Stomach (tissue), 9 donors: Measurements from ENCODE around the gene KLHL18. TPM values are rescaled to one million over a fixed set of nuclear protein-coding genes. Genes with fewer than 3 reads are reported as not detected.

Experiments used
- DNase-seq, 2 donors: peaks; one replicate each; pipeline versions ENCODE4 v3.0.0 to v3.0.0-alpha.2; 2013 to 2019
- H3K27ac ChIP-seq, 5 donors: fragments of 200-600 bp in 4 of 5; sonication (generic) in 4 of 5; one replicate each; pipeline ENCODE4 v1.5.1; 2013 to 2019; ENCODE audit warnings: mild to moderate bottlenecking in 1 of 5, moderate library complexity in 1 of 5
- H3K27me3 ChIP-seq, 3 donors: fragments of 200-600 bp; sonication (generic); one replicate each; pipeline ENCODE4 v1.5.1; 2017 to 2019; ENCODE audit warnings: mixed run types in 1 of 3
- H3K36me3 ChIP-seq, 4 donors: fragments of 200-600 bp; sonication (generic); 1 replicate in 3 of 4; 2 replicates in 1 of 4; pipeline ENCODE4 v1.5.1; 2016 to 2019
- H3K4me1 ChIP-seq, 4 donors: fragments of 200-600 bp; sonication (generic); one replicate each; pipeline ENCODE4 v1.5.1; 2016 to 2019
- H3K4me3 ChIP-seq, 4 donors: fragments of 200-600 bp; sonication (generic) in 3 of 4; one replicate each; pipeline ENCODE4 v1.5.1; 2016 to 2019; ENCODE audit warnings: mild to moderate bottlenecking in 1 of 4
- H3K9me3 ChIP-seq, 4 donors: fragments of 200-600 bp; sonication (generic); one replicate each; pipeline ENCODE4 v1.5.1; 2016 to 2019
- EP300 ChIP-seq: sonication (generic); formaldehyde crosslinking; IDR thresholded peaks from one replicate; pipeline ENCODE4 v1.6.1; 2017; ENCODE audit warnings: antibody characterized with exemption
- POLR2A ChIP-seq, 4 donors: fragments of 450-650 bp; IDR thresholded peaks; one replicate each; pipeline ENCODE4 v1.6.1; 2016; ENCODE audit warnings: antibody characterized with exemption in 4 of 4, control low read depth in 2 of 4, mild to moderate bottlenecking in 1 of 4, moderate library complexity in 1 of 4
- POLR2AphosphoS5 ChIP-seq, 3 donors: sonication (generic); formaldehyde crosslinking; IDR thresholded peaks; one replicate each; pipeline ENCODE4 v1.6.1; 2016; ENCODE audit warnings: antibody characterized with exemption in 3 of 3
- WGBS, 5 donors: extraction: QIAGEN DNeasy Blood & Tissue Kit in 3 of 5; methylation state at CpG; one replicate each; pipeline versions ENCODE4 v1.1.5 to v1.1.7; 2013 to 2018; 5-methylcytosine and 5-hydroxymethylcytosine counted together
- intact Hi-C: fragments of 100-400 bp; cut with DNase I; formaldehyde crosslinking; loops from one replicate; pipeline ENCODE4 v1.15.1; 2023; ENCODE audit warnings: low total_unique reads
- polyA plus RNA-seq, 3 donors: library from polyadenylated mRNA; stranded (reverse); fragments of 200-250 nt; gene quantifications; one replicate each; pipeline ENCODE4 v1.2.3, GENCODE V29; 2013
- total RNA-seq, 5 donors: library from RNA; depleted of rRNA; stranded (reverse); fragments of >200 nt; gene quantifications; one replicate each; pipeline versions ENCODE4 v1.1.0 to v1.2.3, GENCODE V29; 2014 to 2016
- TF ChIP-seq, protein P1 (sequence below), 7 experiments: fragments of 450-650 bp in 4 of 7; fragments of 200-600 bp in 3 of 7; sonication (generic) in 3 of 7; IDR thresholded peaks; one replicate each; pipeline ENCODE4 v1.5.1; 2016 to 2019; ENCODE audit warnings: antibody characterized with exemption in 7 of 7, control low read depth in 2 of 7, mild to moderate bottlenecking in 1 of 7
- donor health status: healthy with polysubstance abuse.
- donor health status: Bipolar disorder and iron deficiency.
- donor health status: healthy.

KLHL18 gene
- total and polyA plus RNA-seq, 8 donors, result 7.6 to 29.8 (median 17.6) TPM

- Histone ChIP-seq H3K36me3 (no peaks in the 10 kb centered on the region), H3K27ac (no peak overlapping the region), H3K4me1 (peaks cover 0 to 11% (median 4%) of the 10 kb centered on the region in 4 donors), H3K27me3 (no peaks in the 10 kb centered on the region), H3K4me3 (no peak overlapping the region), H3K9me3 (no peaks in the 10 kb centered on the region)
- TF ChIP-seq POLR2A (IDR thresholded peaks at IDR 0.05), result no peak
- TF ChIP-seq, protein P1, sequence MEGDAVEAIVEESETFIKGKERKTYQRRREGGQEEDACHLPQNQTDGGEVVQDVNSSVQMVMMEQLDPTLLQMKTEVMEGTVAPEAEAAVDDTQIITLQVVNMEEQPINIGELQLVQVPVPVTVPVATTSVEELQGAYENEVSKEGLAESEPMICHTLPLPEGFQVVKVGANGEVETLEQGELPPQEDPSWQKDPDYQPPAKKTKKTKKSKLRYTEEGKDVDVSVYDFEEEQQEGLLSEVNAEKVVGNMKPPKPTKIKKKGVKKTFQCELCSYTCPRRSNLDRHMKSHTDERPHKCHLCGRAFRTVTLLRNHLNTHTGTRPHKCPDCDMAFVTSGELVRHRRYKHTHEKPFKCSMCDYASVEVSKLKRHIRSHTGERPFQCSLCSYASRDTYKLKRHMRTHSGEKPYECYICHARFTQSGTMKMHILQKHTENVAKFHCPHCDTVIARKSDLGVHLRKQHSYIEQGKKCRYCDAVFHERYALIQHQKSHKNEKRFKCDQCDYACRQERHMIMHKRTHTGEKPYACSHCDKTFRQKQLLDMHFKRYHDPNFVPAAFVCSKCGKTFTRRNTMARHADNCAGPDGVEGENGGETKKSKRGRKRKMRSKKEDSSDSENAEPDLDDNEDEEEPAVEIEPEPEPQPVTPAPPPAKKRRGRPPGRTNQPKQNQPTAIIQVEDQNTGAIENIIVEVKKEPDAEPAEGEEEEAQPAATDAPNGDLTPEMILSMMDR (IDR thresholded peaks at IDR 0.05), result no peak
- TF ChIP-seq POLR2AphosphoS5 (IDR thresholded peaks at IDR 0.05), result no peak
- no peak for TF ChIP-seq EP300
- WGBS, 5 donors, result 80 to 100% (median 92%) methylated on average over 1 of the region's 1 CpG
- DNase-seq, result no peak
- intact Hi-C loops, result no loop called here
Observed at GRCh38 chr3:47265008-47265407, 17.7 kb upstream of the KLHL18 start.

GRCh38 chr3:47265725-47266428, 16.9 kb upstream of the KLHL18 start:
- Histone ChIP-seq H3K9me3 (no peaks in the 10 kb centered on the region), H3K4me1 (peaks cover 0 to 11% (median 4%) of the 10 kb centered on the region in 4 donors), H3K27ac (no peak overlapping the region), H3K4me3 (no peak overlapping the region), H3K27me3 (no peaks in the 10 kb centered on the region), H3K36me3 (no peaks in the 10 kb centered on the region)
- no peak for DNase-seq
- intact Hi-C loops, result no loop called here
- whole genome bisulfite sequencing, 5 donors, result 93 to 96% (median 94%) methylated on average over 10 of the region's 10 CpGs
- TF ChIP-seq POLR2A (IDR thresholded peaks at IDR 0.05), result no peak
- TF ChIP-seq, protein P1 (IDR thresholded peaks at IDR 0.05), result no peak
- no peak for TF ChIP-seq EP300
- no peak for TF ChIP-seq POLR2AphosphoS5 (IDR thresholded peaks at IDR 0.05)

- Histone ChIP-seq H3K4me1 (peaks cover 0 to 11% (median 4%) of the 10 kb centered on the region in 4 donors), H3K27ac (no peak overlapping the region), H3K27me3 (no peaks in the 10 kb centered on the region), H3K4me3 (no peak overlapping the region), H3K36me3 (peaks cover 0 to 4% (median 0%) of the 10 kb centered on the region in 4 donors), H3K9me3 (no peaks in the 10 kb centered on the region)
- intact Hi-C loops, result no loop called here
- DNase-seq, result peak; percentile 69 to 83
- TF ChIP-seq EP300, result no peak
- no peak for TF ChIP-seq POLR2A (IDR thresholded peaks at IDR 0.05)
- TF ChIP-seq POLR2AphosphoS5 (IDR thresholded peaks at IDR 0.05), result peak in 1 of 3 donors; percentile 33
- TF ChIP-seq, protein P1 (IDR thresholded peaks at IDR 0.05), result no peak
- 47 to 55% (median 52%) methylated on average over 11 of the region's 11 CpGs for WGBS, 5 donors
Observed at GRCh38 chr3:47266709-47267489, 15.8 kb upstream of the KLHL18 start.

DNA sequence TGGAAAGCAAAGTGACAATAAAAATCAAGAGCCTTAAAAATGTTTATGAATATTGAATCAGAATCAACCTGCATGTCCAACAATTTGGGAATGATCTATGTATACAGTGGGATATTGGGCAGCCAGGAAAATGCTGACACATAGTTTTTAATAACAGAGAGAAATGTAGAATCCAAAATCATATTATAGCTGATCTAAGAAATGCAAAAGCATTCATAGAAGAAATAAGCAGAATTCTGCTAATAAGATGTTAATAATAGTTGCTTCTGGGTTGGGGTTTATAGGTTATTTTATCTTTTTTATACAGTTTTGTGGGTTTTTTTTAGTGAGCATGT, 15.3 kb upstream of the KLHL18 start:
- DNase-seq, result no peak
- Histone ChIP-seq H3K4me1 (peaks cover 0 to 11% (median 4%) of the 10 kb centered on the region in 4 donors), H3K27ac (no peak overlapping the region), H3K4me3 (no peak overlapping the region), H3K27me3 (no peaks in the 10 kb centered on the region), H3K36me3 (peaks cover 0 to 4% (median 0%) of the 10 kb centered on the region in 4 donors), H3K9me3 (no peaks in the 10 kb centered on the region)
- no peak for TF ChIP-seq POLR2AphosphoS5 (IDR thresholded peaks at IDR 0.05)
- TF ChIP-seq POLR2A (IDR thresholded peaks at IDR 0.05), result no peak
- no peak for TF ChIP-seq EP300
- TF ChIP-seq, protein P1 (IDR thresholded peaks at IDR 0.05), result no peak
- intact Hi-C loops, result no loop called here
